K562 (cell line): ENCODE results near the gene PREP. TPM values are rescaled to one million over a fixed set of nuclear protein-coding genes. Genes with fewer than 3 reads are reported as not detected.

Experiments
- ATAC-seq: fragments of 200-7000 bp; cut with Tn5 transposase; 3 replicates; pipeline ENCODE4 v1.9.1; 2020; ENCODE audit warnings: moderate library complexity
- BruUV-seq: library from RNA; stranded (reverse); fragments of 400-500 nt; replicated peaks from 2 replicates; lab custom pipeline; 2021; lab: Mats Ljungman, UMichigan
- CTCF ChIA-PET: fragments of 300-600 bp; formaldehyde crosslinking; extraction: SDS; loops from one replicate; lab custom pipeline; 2021; ENCODE audit warnings: low intra/inter-chr PET ratio; lab: Yijun Ruan, JAX
- POLR2A ChIA-PET: fragments of 300-600, 350-650 bp; sonication (Branson Sonifier 250); formaldehyde crosslinking; extraction: SDS; loops from one replicate; lab custom pipeline; 2021; ENCODE audit warnings: antibody characterized with exemption, inconsistent platforms; lab: Yijun Ruan, JAX
- DNase-seq, 4 experiments: peaks; one replicate each; pipeline versions ENCODE4 v3.0.0 to v3.0.0-alpha.2; 2011 to 2018; ENCODE audit warnings: low spot score in 3 of 4, mixed read lengths in 3 of 4; ENCODE audit errors: extremely low read depth in 1 of 4
- FAIRE-seq: peaks from 2 replicates; lab custom pipeline; 2011; peaks lifted over from hg19 to GRCh38; lab: Jason Lieb, UNC
- H2AFZ ChIP-seq: 2 replicates; pipeline ENCODE4 v1.6.0; 2011; ENCODE audit warnings: low read depth, low read length, control low read depth, inconsistent platforms
- H3K27ac ChIP-seq: fragments of 200-600 bp; 3 replicates; pipeline ENCODE4 v1.8.0; 2011; ENCODE audit warnings: low read depth, mild to moderate bottlenecking, control low read depth, inconsistent platforms, low read length, moderate library complexity, mixed read lengths; ENCODE audit errors: extremely low read depth
- H3K27me3 ChIP-seq, 2 experiments: fragments of 300-600 bp in 1 of 2; 2 replicates in 1 of 2; 3 replicates in 1 of 2; pipeline versions ENCODE4 v1.6.0 to v1.8.0; 2011; ENCODE audit warnings: inconsistent platforms in 2 of 2, low read length in 2 of 2, mild to moderate bottlenecking in 1 of 2, mixed read lengths in 1 of 2, moderate library complexity in 1 of 2; ENCODE audit not compliant: control insufficient read depth in 2 of 2, insufficient read depth in 2 of 2
- H3K36me3 ChIP-seq: fragments of 300-600 bp; 3 replicates; pipeline ENCODE4 v1.8.0; 2011; ENCODE audit warnings: mild to moderate bottlenecking, low read length, inconsistent platforms; ENCODE audit not compliant: control insufficient read depth, insufficient read depth
- H3K4me1 ChIP-seq, 2 experiments: fragments of 200-600 bp in 1 of 2; replicated peaks in 1 of 2; 2 replicates in 1 of 2; 3 replicates in 1 of 2; pipeline versions ENCODE4 v1.5.1 to v1.8.0; 2011; ENCODE audit warnings: inconsistent platforms in 2 of 2, low read length in 2 of 2, mild to moderate bottlenecking in 1 of 2, mixed read lengths in 1 of 2, moderate library complexity in 1 of 2; ENCODE audit not compliant: control insufficient read depth in 2 of 2, insufficient read depth in 2 of 2
- H3K4me2 ChIP-seq: 2 replicates; pipeline ENCODE4 v1.6.1; 2011; ENCODE audit warnings: low read length, control low read depth, inconsistent platforms, mixed read lengths; ENCODE audit not compliant: insufficient read depth
- H3K4me3 ChIP-seq: fragments of 200-600 bp; sonication (generic), shearing (Covaris generic); 2 replicates; pipeline ENCODE4 v1.5.1; 2016; ENCODE audit warnings: control low read depth, inconsistent platforms
- H3K79me2 ChIP-seq: fragments of 200-600 bp; 3 replicates; pipeline ENCODE4 v1.8.0; 2011; ENCODE audit warnings: low read length, inconsistent platforms; ENCODE audit not compliant: control insufficient read depth, insufficient read depth
- H3K9ac ChIP-seq, 2 experiments: 2 replicates each; pipeline versions ENCODE4 v1.6.0 to v1.6.1; 2011; ENCODE audit warnings: low read depth in 2 of 2, low read length in 2 of 2, control low read depth in 1 of 2, inconsistent platforms in 1 of 2, mild to moderate bottlenecking in 1 of 2, mixed read lengths in 1 of 2; ENCODE audit not compliant: insufficient read depth in 1 of 2
- H3K9me1 ChIP-seq: one replicate; pipeline ENCODE4 v1.6.0; 2011; ENCODE audit warnings: inconsistent platforms, mild to moderate bottlenecking, low read length, moderate library complexity; ENCODE audit not compliant: control insufficient read depth, insufficient read depth
- H3K9me3 ChIP-seq: replicated peaks from 2 replicates; pipeline ENCODE4 v1.5.1; 2011; ENCODE audit warnings: low read depth, low read length, inconsistent platforms; ENCODE audit not compliant: control insufficient read depth, insufficient read depth
- H4K20me1 ChIP-seq: replicated peaks from 2 replicates; pipeline ENCODE4 v1.6.1; 2011; ENCODE audit warnings: low read length, inconsistent platforms, mixed read lengths; ENCODE audit not compliant: control insufficient read depth, insufficient read depth
- CEBPB ChIP-seq: fragments of 450-650 bp; IDR thresholded peaks from 2 replicates; pipeline ENCODE4 v1.6.1; 2016; ENCODE audit warnings: missing genetic modification characterization, missing compliant biosample characterization
- CEBPG ChIP-seq, 3 experiments: fragments of 200-800 bp in 1 of 3; sonication (Bioruptor generic) in 1 of 3; sonication (generic) in 1 of 3; formaldehyde crosslinking in 1 of 3; IDR thresholded peaks in 2 of 3; conservative IDR thresholded peaks in 1 of 3; 2 replicates each; pipeline versions ENCODE4 v1.6.1 to v1.8.0; 2016 to 2022; ENCODE audit warnings: missing compliant biosample characterization in 2 of 3, missing genetic modification characterization in 2 of 3, mild to moderate bottlenecking in 1 of 3, missing genetic modification reagents in 1 of 3
- FOXJ2 ChIP-seq: fragments of 200-800 bp; sonication (Bioruptor generic); IDR thresholded peaks from 2 replicates; pipeline ENCODE4 v1.6.1; 2016; ENCODE audit warnings: missing genetic modification characterization, missing compliant biosample characterization
- KLF13 ChIP-seq: fragments of 450-650 bp; IDR thresholded peaks from 2 replicates; pipeline ENCODE4 v1.6.1; 2016; ENCODE audit warnings: missing genetic modification characterization, low read depth, mild to moderate bottlenecking, missing compliant biosample characterization, moderate library complexity, borderline replicate concordance
- MAFK ChIP-seq: IDR thresholded peaks from 2 replicates; pipeline ENCODE4 v1.6.1; 2011; ENCODE audit warnings: low read length, improper control_type of control experiment
- NCOA4 ChIP-seq: fragments of 450-650 bp; IDR thresholded peaks from 2 replicates; pipeline ENCODE4 v1.6.1; 2018; ENCODE audit warnings: mild to moderate bottlenecking; ENCODE audit not compliant: partially characterized antibody
- RB1 ChIP-seq: fragments of 450-650 bp; IDR thresholded peaks from 2 replicates; pipeline ENCODE4 v1.6.1; 2017; ENCODE audit warnings: low read depth, mild to moderate bottlenecking
- RFX1 ChIP-seq: fragments of 450-650 bp; IDR thresholded peaks from 2 replicates; pipeline ENCODE4 v1.6.1; 2016; ENCODE audit warnings: mild to moderate bottlenecking, moderate library complexity
- RNF2 ChIP-seq: sonication (generic); IDR thresholded peaks from 2 replicates; pipeline ENCODE4 v1.6.1; 2016
- SMAD1 ChIP-seq: fragments of 150-350 bp; IDR thresholded peaks from 2 replicates; pipeline ENCODE4 v1.6.1; 2014; ENCODE audit warnings: low read length, low read depth; ENCODE audit not compliant: partially characterized antibody
- ZNF146 ChIP-seq: IDR thresholded peaks from one replicate; pipeline ENCODE4 v1.6.1; 2018; ENCODE audit warnings: missing compliant biosample characterization; ENCODE audit not compliant: unreplicated experiment
- ZNF239 ChIP-seq: fragments of 250-450 bp; sonication (Bioruptor Pico); IDR thresholded peaks from 2 replicates; pipeline ENCODE4 v1.4.0; 2020; ENCODE audit warnings: mild to moderate bottlenecking
- ZNF274 ChIP-seq: IDR thresholded peaks from 2 replicates; pipeline ENCODE4 v1.6.1; 2011; ENCODE audit warnings: low read depth, mild to moderate bottlenecking, low read length, moderate library complexity, borderline replicate concordance
- WGBS: fragments of 100-300 bp; shearing (Covaris generic); methylation state at CpG from one replicate; pipeline ENCODE4 v1.1.6; 2016; ENCODE audit warnings: low coverage, mixed read lengths; ENCODE audit not compliant: insufficient coverage; ENCODE audit errors: missing lambda C conversion rate; 5-methylcytosine and 5-hydroxymethylcytosine counted together
- in situ Hi-C: fragments of 300-500 bp; cut with MboI; formaldehyde crosslinking; loops from 4 replicates; pipeline ENCODE4 v1.15.0; 2018; ENCODE audit warnings: inconsistent platforms, mixed read lengths
- intact Hi-C: fragments of 100-400 bp; cut with micrococcal nuclease; formaldehyde crosslinking; loops from 2 replicates; pipeline ENCODE4 v1.14.2; 2022
- polyA plus RNA-seq, 8 experiments: library from polyadenylated mRNA; depleted of rRNA in 4 of 8; stranded (reverse) in 5 of 8; unstranded in 3 of 8; fragments of >200 nt; fragmentation: Nextera tagmentation in 2 of 8; fragmentation: Illumina TruSeq in 1 of 8; extraction: Ambion mirVana in 2 of 8; extraction: Trizol in 1 of 8; gene quantifications; 2 replicates each; pipeline versions ENCODE4 v1.2.1 to v1.2.3, GENCODE V29; 2011 to 2014; ENCODE audit warnings: inconsistent platforms in 1 of 8, missing spikeins in 1 of 8
- total RNA-seq, 7 experiments: library from RNA; depleted of rRNA in 6 of 7; stranded (reverse); fragments of >200 nt in 6 of 7; fragmentation: Illumina TruSeq in 2 of 7; extraction: Trizol in 2 of 7; gene quantifications; 2 replicates each; pipeline versions ENCODE4 v1.2.1 to v1.2.3, GENCODE V29; 2011 to 2021; ENCODE audit warnings: low replicate concordance in 1 of 7
- TF ChIP-seq, protein P1 (sequence below): fragments of 200-800 bp; sonication (Bioruptor generic); IDR thresholded peaks from 2 replicates; pipeline ENCODE4 v1.6.1; 2017; ENCODE audit warnings: missing genetic modification characterization, missing compliant biosample characterization
- TF ChIP-seq, protein P2 (sequence below): fragments of 250-450 bp; sonication (Bioruptor Pico); IDR thresholded peaks from 2 replicates; pipeline ENCODE4 v1.8.0; 2022; ENCODE audit warnings: inconsistent platforms, mild to moderate bottlenecking, moderate library complexity, borderline replicate concordance

PREP gene
- total and polyA plus RNA-seq, 9 of the 15 experiments (the other 6 are each of a cell fraction or from before 2014, with no cell fraction given), result 14.1 to 60.8 (median 28.3) TPM

DNA sequence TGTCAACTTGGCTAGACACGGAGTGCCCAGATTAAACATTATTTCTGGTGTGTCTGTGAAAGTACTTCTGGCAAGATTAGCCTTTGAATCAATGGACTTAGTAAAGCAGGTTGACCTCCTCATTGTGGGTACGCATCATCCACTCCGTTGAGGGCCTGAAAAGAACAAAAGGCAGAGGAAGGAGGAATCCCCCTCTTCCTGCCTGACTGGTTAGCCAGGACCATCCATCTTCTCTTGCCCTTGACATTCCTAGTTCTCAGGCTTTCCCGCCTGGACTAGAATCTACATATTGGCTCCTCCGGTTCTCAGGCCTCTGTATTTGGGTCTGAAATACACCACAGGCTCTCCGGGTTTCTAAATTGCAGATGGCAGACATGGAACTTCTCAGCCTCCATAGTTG is 149.1 kb downstream of the PREP start:
- BruUV-seq, result no TSS peak
- Histone ChIP-seq H3K79me2 (no peaks in the 10 kb centered on the region), H3K4me3 (no peak overlapping the region), H3K9ac (no peak overlapping the region), H4K20me1 (no peaks in the 10 kb centered on the region), H3K4me1 (no peaks in the 10 kb centered on the region; a peak in 1 of 5 replicates), H3K27ac (no peak overlapping the region), H3K27me3 (no peaks in the 10 kb centered on the region), H3K9me1 (no peaks in the 10 kb centered on the region), H3K9me3 (no peaks in the 10 kb centered on the region), H2AFZ (no peak overlapping the region), H3K4me2 (no peak overlapping the region), H3K36me3 (no peaks in the 10 kb centered on the region)
- ATAC-seq (no peak), DNase-seq (no peak), FAIRE-seq (no peak)
- ChIA-PET POLR2A (no interaction called here), CTCF (no interaction called here)
- TF ChIP-seq RNF2, result no peak
- TF ChIP-seq SMAD1, result no peak
- no peak for TF ChIP-seq RFX1
- intact Hi-C loops (no loop called here), in situ Hi-C loops (no loop called here)
- whole genome bisulfite sequencing, result 4% methylated on average over 6 of the region's 6 CpGs

DNA sequence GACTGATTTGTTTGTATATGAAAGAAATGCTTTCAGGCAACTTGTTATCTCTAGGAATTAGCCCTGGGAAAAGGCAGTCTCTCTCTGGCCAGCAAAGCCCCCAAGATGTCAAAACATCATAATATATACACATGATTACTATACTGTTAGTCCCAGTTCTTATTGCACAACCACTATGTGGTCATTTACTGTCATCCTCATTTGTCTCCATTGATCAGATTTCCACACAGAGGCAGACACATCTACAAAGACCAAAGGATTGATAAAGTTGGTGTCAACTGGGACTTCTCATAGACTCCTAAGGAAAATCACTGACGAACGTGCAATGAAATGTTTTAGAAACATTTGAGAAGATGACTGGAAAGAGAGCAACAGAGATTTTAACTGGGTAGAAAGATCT is 151.2 kb downstream of the PREP start:
- Histone ChIP-seq H3K9ac (no peak overlapping the region), H3K9me3 (no peaks in the 10 kb centered on the region), H3K79me2 (no peaks in the 10 kb centered on the region), H3K27ac (no peak overlapping the region), H3K27me3 (no peaks in the 10 kb centered on the region), H3K4me2 (no peak overlapping the region), H2AFZ (no peak overlapping the region), H4K20me1 (no peaks in the 10 kb centered on the region), H3K4me1 (no peaks in the 10 kb centered on the region), H3K9me1 (no peaks in the 10 kb centered on the region), H3K4me3 (no peak overlapping the region), H3K36me3 (no peaks in the 10 kb centered on the region)
- FAIRE-seq (no peak), ATAC-seq (no peak), DNase-seq (no peak)
- no TSS peak for BruUV-seq
- in situ Hi-C loops (no loop called here), intact Hi-C loops (no loop called here)
- 4% methylated on average over 2 of the region's 2 CpGs for WGBS
- ChIA-PET CTCF (no interaction called here), POLR2A (no interaction called here)
- TF ChIP-seq CEBPG (CRISPR knock-in tag; IDR thresholded peaks at IDR 0.05), result no peak
- TF ChIP-seq CEBPG (tag; conservative IDR thresholded peaks at IDR 0.05 in 1 of 2, IDR thresholded peaks at IDR 0.05 in 1 of 2), result peak; percentile 60 to 63; a peak in 1 of 4 replicates
- TF ChIP-seq, protein P1, sequence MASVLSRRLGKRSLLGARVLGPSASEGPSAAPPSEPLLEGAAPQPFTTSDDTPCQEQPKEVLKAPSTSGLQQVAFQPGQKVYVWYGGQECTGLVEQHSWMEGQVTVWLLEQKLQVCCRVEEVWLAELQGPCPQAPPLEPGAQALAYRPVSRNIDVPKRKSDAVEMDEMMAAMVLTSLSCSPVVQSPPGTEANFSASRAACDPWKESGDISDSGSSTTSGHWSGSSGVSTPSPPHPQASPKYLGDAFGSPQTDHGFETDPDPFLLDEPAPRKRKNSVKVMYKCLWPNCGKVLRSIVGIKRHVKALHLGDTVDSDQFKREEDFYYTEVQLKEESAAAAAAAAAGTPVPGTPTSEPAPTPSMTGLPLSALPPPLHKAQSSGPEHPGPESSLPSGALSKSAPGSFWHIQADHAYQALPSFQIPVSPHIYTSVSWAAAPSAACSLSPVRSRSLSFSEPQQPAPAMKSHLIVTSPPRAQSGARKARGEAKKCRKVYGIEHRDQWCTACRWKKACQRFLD, result no peak
- TF ChIP-seq, protein P2, sequence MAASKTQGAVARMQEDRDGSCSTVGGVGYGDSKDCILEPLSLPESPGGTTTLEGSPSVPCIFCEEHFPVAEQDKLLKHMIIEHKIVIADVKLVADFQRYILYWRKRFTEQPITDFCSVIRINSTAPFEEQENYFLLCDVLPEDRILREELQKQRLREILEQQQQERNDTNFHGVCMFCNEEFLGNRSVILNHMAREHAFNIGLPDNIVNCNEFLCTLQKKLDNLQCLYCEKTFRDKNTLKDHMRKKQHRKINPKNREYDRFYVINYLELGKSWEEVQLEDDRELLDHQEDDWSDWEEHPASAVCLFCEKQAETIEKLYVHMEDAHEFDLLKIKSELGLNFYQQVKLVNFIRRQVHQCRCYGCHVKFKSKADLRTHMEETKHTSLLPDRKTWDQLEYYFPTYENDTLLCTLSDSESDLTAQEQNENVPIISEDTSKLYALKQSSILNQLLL (CRISPR knock-in tag), result no peak
- TF ChIP-seq ZNF274, result no peak
- TF ChIP-seq NCOA4, result no peak
- TF ChIP-seq MAFK, result no peak
- TF ChIP-seq CEBPB (tag), result peak; percentile 57
- TF ChIP-seq ZNF146 (CRISPR knock-in tag), result no peak
- TF ChIP-seq ZNF239 (CRISPR knock-in tag), result no peak
- no peak for TF ChIP-seq RB1
- TF ChIP-seq KLF13 (tag), result no peak
- no peak for TF ChIP-seq FOXJ2 (tag)
